ENCODE data around the gene EXOC3L1.

DNA sequence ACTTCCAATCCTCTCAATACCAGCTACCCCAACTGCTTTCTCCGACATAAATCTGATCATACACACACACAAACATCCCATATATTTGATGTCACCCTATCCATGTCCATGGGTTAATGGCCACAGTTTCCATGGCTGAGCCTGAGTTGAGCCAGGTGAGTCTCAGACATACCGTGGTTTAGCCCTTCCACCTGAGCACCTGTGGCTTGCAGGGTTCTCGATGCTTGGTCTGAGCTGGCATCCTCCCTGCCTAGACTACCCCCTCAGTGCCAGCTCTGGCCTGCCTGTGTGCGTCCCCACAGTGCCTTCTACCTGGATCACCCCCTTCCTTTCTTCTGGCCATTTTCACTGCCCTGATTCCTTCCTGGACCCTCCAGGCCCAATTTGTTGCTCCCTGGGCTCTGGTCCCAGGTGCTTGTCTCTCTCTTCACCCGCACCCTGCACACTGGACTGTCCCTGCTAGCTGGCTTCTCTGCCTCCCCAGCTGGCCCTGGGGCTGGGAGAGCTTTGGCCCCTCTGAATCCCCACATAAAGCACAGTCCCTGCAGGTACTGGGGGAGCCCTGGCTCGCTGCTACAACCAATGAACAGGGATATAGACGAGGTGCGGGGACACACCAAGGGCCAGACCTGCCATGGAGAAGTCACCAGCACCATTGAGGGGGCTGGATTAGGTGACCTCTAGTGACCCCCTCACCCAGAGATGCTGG is 16.3 kb upstream of the EXOC3L1 start:
- TF ChIP-seq, protein P1, sequence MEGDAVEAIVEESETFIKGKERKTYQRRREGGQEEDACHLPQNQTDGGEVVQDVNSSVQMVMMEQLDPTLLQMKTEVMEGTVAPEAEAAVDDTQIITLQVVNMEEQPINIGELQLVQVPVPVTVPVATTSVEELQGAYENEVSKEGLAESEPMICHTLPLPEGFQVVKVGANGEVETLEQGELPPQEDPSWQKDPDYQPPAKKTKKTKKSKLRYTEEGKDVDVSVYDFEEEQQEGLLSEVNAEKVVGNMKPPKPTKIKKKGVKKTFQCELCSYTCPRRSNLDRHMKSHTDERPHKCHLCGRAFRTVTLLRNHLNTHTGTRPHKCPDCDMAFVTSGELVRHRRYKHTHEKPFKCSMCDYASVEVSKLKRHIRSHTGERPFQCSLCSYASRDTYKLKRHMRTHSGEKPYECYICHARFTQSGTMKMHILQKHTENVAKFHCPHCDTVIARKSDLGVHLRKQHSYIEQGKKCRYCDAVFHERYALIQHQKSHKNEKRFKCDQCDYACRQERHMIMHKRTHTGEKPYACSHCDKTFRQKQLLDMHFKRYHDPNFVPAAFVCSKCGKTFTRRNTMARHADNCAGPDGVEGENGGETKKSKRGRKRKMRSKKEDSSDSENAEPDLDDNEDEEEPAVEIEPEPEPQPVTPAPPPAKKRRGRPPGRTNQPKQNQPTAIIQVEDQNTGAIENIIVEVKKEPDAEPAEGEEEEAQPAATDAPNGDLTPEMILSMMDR (IDR thresholded peaks at IDR 0.05; ENCODE audit: insufficient read depth, low read depth, low read length) = no peak
- TF ChIP-seq EZH2 (IDR thresholded peaks at IDR 0.05; ENCODE audit: insufficient read depth, low read length) = no peak

All from astrocyte (in vitro differentiated cells and primary cell).